ENCODE results near the gene PHLPP1.
"Not testable (repeated sequence)": the region's sequence is repeated elsewhere in the genome, so short reads cannot be mapped to it uniquely, and the experiment has no call there.

PHLPP1 gene

DNA sequence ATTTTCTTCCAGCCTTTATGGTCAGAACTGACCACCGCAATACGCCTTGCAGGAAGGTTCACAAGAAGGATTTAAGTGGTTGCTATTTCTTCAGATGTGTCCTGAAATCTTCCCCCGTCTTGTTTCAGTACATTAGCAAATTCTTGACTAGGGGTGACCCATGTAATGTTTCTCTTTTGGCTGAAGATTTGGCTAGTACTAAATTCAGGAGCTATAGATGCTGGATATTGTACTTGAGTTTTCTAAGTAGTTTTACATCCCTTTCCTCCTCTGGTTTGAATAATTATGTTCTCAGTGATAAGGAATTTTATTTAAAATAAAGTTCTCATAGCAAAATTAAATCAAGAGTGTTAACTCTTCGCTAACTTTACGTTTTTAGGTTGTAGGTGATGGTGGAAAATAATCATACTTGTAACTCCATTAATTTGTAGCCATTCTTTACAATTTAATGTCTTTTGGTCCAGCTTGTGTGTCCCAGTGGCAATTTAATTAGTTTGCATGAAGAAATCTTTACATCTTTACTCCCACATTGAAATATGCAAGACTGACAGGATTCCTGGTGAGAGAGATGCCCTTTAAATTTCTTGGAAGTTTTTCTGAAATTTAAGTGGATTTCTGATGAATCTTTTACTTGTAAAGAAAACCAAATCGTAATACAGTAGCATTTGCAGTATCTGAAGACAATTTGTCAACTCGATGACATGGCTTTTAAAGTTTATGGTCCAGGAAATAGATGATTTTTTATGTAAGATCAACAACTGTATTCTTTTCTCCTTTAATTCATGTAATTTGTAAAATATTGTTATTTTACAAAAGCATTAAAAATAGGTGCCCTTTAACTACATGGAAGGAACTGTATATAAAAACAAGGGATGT, 2.8 kb downstream of the PHLPP1 start:
- no peak for DNase-seq

DNA sequence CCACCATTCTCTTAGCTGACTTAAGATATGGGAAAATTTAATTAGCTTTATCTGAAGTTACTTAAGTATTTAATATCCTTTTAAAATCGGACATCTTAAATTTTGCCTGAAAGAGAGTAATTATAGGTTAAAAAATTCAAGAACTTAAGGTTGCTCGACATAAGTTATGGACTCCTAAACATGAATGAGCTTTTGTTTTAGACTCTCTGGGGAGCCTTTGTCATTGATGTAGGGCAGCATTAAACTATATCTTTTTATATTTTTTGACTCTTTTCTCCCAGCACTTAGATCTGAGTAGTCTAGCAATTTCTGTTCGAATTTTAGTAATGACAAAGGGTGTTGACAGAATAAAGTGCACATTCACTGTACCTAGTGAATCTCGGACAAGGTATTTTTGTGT, 4.7 kb downstream of the PHLPP1 start:
- DNase-seq, result no peak

DNA sequence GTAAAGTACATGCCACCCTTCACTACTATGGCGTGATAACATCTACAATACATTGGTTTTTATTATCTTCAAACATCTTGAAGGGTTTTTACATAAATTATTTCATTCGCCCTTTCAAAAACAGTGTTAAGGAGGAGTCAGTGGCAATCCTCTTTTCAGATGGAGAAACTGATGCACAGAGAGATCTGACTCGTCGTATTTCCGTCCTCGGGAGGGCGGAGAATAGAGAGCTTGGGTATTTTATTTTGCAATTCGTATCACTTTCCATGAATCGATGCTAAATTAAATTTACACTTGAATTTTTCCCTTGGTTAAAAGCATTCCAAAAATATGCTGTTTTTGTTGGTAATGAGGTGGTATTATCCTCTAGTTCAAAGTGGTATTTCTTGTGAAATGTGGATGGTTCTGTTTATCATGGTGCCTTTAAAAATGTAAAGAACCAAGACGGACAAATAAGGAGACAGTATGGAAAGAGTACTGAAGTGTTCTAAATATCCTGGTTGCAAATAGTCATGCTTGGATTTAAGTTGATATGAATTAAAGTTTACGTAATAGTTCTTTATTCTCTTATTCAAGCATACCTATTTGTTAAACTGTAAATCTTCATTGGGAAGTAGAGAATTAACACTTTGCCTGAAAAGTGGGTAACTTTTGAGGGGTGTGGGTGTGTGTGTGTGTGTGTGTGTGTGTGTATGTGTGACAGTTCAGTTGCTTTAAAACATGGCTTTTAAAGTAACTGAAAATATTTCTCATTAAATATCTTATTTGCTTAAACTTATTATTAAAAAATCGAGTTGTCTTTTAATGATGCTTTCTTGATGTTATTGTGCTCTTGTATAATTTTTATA, 5.6 kb downstream of the PHLPP1 start:
- DNase-seq, result no peak

- no peak for DNase-seq
Observed at GRCh38 chr18:62721839-62722795, 6.8 kb downstream of the PHLPP1 start.

DNA sequence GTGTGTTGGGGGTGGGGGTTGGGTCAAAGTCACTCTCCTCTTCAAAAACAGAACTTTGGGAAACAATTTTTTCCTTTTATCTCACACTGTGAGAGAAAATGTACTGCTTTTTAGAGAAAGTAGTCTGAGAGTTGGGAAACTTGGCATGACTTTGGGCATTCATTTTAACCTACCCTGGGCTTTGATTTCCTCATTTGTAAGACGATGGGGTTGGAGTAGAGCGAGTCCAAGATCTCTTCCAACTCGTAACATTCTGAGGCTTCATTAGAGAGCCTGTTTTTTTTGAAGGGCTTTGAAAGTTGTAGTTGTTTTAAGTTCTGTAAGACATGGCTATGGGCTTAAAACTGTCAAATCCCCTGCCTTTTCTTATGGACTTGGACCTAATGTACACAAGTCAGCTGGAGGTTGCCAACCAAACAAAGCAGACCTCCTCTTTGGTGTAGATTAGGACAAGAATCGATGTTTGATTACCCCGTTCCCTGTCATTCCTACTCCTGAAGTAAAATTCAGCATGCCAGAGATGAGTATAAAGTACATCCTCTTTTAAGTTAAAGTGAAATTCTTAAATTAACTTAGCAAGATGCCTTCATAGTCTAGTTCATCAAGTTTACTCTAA, 8.4 kb downstream of the PHLPP1 start:
- no peak for DNase-seq

GRCh38 chr18:62725896-62726295, 10.6 kb downstream of the PHLPP1 start:
- DNase-seq, result no peak

GRCh38 chr18:62728254-62728653, 12.9 kb downstream of the PHLPP1 start:
- DNase-seq, result no peak

- DNase-seq, result no peak
Observed at GRCh38 chr18:62729487-62730386, 14.4 kb downstream of the PHLPP1 start.

GRCh38 chr18:62730941-62731340, 15.6 kb downstream of the PHLPP1 start:
- DNase-seq, result no peak

DNA sequence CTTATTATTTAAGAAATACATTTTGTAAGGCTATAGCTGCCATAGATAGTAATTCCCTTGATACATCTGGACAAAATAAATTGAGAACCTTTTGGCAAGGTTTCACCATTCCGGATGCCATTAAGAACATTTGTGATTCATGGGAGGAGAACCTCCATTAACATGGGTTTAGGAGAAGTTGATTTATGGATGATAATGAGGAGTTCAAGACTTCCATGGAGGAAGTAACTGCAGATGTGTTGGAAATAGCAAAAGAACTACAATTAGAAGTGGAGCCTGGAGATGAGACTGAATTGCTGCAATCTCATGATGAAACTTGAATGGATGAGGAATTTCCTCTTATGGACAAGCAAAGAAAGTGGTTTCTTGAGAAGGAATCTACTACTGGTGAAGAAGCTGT, 17.3 kb downstream of the PHLPP1 start:
- DNase-seq, result no peak

- no peak for DNase-seq
Observed at GRCh38 chr18:62734290-62734689, 18.9 kb downstream of the PHLPP1 start.

DNA sequence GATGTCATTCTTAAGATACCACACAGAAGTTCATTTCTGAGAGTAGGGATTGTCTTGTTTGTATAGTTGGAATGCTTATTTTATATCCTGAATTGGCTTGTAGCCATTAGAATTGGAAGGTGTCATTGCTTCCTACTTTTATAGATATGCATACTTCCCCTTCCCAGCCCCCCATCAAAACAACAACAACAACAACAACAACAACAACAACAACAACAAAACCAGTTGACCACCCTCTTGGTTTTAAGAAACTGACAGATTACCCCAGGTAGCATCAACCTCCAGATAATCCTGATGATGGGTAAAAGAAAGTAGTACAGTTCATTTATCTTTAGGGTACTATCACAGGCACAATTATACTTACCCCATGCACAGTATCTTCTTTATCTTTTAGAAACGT, 20.0 kb downstream of the PHLPP1 start:
- no peak for DNase-seq

DNA sequence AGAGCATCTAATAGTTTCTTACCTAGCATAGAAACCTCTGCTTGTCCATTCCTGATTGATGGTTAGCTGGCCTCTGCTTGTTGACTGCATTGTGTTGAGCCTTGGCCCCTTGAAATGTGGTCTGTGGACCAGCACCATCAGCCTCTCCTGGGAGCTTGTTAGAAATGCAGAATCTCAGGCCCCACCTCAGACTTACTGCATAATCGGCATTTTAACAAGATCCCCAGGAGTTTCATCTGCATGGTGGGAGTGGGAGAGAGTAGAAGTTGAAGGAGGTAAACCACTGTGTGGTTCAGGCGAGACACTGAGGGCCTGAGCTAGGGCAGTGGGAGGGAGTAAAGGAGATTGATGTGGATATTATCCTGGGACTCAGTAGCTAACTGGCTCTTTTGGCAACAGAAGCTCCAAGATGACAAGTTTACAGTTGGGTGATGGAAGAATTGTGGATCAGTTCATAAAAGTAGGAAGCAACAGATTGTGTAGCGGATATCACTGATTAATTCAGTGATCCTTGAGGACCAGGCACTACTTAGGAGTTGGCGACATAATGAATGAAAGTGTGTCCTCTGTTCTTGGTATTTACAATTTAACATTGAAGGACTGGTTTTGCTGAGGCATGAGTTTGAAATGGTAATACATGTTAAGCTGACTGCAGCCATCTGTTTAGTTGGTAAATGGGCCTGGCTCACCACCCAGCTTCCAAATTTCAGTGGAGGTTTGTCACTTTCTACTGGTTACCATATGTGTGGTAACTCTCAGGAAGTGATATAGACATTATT, 20.9 kb downstream of the PHLPP1 start:
- no peak for DNase-seq

DNA sequence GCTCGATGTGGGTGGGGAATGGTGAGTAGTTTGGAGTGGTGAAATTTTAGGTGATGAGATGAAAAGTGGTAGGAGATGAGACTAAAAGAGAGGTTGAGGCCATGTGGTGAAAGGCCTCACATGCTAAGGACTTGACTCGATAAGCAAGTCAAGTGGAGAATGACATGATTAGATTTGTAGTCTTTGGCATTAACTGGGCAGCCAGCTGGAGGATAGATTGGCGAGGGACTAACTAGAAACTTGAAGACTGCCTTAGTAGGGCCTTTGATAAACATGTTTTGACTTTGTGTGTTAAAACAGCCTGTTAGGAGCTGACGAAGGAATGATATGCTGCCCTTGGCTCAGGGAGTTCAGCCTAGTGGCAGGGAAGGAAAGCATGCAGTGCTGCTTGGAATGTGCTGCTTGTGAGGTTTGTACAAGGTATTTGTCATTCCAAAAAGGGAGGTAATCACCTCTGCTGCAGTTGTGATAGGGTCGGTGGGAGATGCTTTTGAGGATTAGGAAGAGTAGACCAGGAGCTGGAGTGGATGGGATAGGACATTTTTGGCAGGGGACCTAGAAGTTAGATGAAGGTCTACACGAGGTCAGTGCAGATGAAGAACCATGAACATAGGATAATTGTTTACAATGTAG, 22.0 kb downstream of the PHLPP1 start:
- no peak for DNase-seq

DNA sequence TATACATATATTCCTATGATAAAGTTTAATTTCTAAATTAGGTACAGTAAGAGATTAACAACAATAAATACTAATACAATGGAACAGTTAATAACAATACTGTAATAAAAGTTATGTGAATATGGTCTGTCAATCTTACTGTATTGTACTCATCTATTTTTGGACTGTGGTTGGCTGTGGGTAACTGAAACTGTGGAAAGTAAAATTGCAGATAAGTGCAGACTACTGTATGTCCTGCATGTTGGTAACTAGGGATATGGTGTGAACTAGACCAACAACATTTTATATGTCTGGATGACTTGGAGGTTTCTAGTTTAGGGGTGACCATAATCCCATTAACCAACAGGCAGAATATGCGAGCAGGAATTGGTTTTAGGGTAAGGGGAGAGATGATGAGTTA, 23.3 kb downstream of the PHLPP1 start:
- DNase-seq, result no peak

GRCh38 chr18:62739911-62740310, 24.6 kb downstream of the PHLPP1 start:
- DNase-seq, result no peak

- DNase-seq, result not testable (repeated sequence)
Observed at GRCh38 chr18:62740650-62741049, 25.3 kb downstream of the PHLPP1 start.

DNA sequence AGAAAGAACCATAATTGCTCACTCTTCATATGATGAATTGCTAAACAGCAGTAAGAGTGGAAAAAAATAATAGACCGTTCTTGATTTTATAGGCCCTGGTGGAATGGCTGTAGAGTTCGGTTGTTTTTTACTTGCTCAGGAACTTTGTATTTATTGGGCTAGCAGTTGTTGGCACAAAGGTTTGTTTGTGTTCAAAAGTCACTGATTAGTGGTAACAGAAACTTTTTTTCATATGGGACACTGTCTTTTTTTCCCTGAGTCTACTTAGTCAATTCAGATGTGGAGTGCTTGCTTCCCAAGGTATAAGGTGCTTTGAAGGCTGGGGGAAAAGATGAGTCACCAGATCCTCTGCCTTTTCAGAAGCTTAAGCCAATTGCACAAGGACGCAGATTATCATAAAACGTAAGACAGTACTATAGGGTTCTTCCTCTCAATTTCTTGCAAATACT, 25.8 kb downstream of the PHLPP1 start:
- DNase-seq, result no peak

DNA sequence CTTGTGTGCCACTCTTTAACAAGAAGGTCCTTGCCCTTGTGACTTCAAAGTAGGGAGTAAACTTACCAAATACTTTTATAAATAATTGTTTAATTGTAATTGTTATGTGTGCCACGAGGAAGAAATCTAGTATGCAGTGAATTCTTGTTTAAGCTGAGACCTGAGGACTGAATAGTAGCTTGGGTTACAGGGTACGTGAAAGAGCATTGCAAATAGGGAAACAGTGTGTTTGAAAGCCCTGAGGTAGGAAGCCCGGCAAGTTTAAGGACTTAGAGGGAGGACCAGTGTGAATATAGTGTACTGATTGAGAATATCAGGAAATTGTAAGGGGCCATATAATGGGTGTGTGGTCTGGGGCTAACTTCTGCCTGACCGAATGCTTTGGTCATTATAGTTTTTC, 26.2 kb downstream of the PHLPP1 start:
- DNase-seq, result no peak
